Dermis microvascular lymphatic vessel endothelial cell (primary cell): ENCODE results near the gene KCND3. TPM values are rescaled to one million over a fixed set of nuclear protein-coding genes. Genes with fewer than 3 reads are reported as not detected.
"Not testable (repeated sequence)": the region's sequence is repeated elsewhere in the genome, so short reads cannot be mapped to it uniquely, and the experiment has no call there.

Source experiments
- DNase-seq, 2 donors: peaks; one replicate each; pipeline versions ENCODE4 v3.0.0 to v3.0.0-alpha.2; 2010; ENCODE audit warnings: low read depth in 2 of 2
- total RNA-seq: library from RNA; depleted of rRNA; stranded (reverse); fragments of >200 nt; gene quantifications from 2 replicates; pipeline ENCODE4 v1.2.1, GENCODE V29; 2014

The KCND3 gene
- total RNA-seq, 1 donor from 2014 or later, result 0.13 TPM

DNA sequence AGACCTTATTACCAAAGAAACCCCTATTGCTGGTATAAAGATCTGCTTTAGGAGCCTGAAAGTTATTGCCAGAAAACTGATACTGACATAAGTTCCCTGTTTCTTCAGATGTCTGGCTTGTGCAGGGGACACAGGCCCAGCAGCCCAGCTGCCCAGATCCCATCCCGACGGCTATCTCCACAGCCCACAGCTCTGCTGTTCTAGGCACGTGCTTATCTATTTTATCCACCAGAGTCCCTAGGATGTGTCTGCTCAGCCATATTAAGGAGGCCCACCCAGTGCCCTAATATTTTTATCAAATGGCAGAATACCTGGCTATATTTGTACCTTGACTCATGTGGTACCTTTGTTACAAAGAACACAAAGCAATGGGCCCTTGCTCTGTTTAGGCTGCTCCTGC lies 174.8 kb downstream of the KCND3 start:
- no peak for DNase-seq

DNA sequence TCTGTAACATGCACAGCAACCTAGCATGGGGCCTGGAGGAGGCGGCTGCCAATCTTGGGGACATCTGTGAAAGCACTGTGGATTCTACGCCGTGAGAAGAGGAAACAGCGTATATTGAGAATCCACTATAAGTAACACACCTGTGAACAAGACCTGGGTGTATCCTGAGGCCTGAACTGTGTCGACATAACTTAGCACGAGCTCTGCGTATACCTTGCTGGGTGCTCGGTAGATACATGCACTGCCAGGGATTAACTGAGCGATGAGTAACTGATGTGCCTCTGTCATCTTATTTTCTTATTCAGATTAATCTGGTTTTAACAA lies 175.2 kb downstream of the KCND3 start:
- DNase-seq, result no peak

DNA sequence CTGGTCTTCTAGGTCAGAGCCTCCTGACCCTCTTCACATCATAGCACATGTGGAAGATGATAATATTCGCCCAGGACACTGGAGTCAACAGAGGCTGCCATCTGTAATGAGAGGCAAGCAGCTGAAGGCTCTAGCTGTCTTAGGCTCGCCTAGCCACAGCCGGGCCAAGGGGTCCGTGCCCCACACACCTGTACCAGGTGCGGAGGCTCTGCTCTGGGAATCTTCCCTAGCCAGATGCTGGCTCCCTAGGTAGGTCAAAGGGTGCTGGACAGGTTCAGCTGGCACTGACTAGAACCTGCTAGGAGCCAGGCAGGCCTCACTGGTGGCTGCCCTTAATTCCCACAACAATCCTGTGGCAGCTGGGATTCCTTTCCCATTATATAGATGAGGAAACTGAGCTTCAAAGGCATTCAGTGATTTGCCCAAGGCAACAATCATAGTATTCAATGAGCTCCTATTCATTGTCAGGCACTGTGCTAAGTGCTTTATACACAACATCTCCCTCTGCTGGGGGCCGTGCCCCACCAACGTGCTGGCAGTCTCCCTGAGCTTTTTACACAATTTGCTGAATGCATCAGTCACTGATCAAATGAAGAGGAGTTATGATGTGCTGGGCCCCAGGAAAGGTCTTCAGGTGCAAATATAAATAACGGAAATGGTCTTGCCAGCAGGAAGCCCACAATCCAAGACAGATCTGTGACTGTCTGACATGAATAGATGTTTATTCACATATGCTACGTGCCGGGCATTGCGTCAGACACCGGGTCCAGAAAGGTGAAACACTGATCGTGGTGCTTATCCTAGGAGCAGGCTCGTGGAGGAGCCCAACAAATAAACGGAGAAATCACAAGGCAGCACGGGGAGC lies 175.8 kb downstream of the KCND3 start:
- peak in 1 of 2 donors; percentile 3 for DNase-seq

DNA sequence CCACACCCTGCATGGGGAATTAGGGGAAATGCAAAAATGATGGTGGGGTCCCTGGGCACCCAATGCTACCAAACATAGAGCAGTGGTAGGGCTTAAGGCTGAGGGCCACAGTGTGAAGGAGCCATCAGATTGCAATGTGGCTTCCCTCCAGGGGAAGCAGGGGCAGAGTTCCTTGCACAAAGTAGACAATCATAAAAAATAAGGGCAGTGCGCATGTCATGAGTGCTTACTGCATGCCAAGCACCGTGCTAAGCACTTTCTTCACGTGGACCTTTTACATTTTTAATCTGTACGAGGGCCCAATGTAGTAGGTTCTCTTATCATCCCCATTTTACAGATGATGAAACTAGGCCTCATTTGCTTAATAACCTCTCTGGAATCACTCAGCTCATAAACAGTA lies 177.2 kb downstream of the KCND3 start:
- DNase-seq, result no peak

DNA sequence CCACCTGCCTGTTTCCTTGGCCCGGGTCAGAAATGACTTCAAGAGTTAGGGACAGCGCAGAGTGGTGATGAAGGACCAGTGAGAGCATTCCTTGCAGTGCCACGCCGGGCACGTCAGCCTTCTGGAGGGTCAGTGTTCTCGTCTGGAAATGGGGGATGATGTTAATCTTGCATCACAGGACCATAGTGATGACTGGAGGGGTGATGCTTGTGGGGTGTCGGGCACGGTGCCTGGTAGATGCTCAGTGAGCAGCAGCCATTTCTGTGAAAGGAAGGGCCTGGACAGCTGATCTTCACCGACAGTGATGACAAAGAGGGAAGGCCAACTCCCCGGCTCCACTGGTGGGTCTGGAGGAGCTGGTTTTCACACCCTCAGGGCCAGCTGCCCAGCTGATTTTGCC lies 177.6 kb downstream of the KCND3 start:
- no peak for DNase-seq

DNA sequence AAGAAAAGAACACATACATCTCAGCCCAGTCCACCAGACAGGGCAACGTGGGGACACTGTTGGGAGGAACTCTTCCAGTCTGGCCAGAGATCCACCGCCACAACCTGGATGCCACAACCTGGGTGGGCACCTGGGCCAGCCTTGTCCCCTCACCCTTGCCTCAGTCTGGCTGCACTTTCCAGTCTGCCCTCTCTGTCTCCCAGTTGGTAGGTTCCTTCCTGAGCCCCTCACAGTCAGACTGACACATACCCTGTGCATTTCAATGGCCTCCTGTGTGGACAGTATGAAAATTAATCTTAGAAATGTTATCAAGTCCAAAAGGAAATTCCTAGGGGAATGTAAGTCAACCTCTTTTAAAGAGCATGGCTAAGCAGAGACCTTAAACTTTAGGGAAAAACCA lies 184.2 kb downstream of the KCND3 start:
- no peak for DNase-seq

DNA sequence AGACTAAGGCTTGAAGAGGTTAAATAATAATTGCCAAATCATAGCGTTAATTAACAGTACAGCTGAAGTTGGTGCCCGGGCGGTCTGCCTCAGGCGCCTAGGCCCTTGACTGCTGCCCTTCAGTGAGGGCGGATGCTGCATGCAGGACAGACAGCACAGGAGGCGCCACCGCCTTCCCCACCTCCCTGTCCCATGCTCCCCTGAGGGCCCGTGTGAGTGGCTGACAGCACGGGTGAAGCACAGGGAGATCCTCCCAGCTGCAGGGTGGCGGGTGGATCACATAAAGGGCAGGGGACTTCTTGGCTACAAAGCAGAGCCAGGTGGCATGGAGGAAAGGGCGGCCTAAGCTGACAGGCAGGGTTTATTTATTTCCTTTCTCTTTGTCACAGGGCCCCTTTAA lies 184.7 kb downstream of the KCND3 start:
- no peak for DNase-seq

DNA sequence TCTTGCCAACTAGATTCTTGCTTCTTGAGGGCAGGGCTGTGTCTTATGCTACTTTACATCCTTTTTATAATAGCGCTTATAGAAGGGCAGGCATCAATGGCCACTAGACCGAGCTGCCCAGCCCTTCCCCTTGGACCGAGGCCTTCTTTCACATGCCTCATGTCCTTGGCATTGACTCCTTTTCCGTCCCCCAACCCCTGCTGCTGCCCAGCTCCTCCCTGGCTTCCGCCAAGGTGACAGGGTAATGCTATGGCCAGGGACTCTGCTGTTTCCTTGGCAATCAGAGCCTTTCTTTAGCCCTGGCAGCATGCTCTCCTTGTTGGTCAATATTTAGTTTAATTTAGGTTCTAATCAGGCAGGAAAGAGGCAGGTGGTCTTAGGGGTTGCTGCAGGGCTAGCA lies 185.5 kb downstream of the KCND3 start:
- no peak for DNase-seq

DNA sequence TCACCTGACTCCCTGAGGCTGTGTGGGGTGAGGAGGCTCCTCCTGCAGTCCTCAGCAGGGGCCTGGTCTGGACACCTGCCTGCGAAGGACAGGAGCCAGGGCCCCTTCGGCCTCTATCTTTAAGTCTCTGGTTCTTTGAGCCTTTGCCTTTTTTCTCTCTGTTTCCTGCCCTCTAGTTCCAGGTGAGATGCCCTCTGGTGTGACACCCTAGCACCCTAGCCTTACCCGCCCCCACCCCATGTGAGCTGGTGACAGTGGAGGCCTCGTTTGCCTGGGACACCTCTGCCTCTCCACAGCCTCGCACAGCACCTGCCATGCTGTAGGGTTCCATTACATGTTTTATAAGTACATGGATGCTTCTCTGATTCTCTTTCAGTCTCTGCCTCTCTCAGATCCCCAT lies 186.5 kb downstream of the KCND3 start:
- no peak for DNase-seq

DNA sequence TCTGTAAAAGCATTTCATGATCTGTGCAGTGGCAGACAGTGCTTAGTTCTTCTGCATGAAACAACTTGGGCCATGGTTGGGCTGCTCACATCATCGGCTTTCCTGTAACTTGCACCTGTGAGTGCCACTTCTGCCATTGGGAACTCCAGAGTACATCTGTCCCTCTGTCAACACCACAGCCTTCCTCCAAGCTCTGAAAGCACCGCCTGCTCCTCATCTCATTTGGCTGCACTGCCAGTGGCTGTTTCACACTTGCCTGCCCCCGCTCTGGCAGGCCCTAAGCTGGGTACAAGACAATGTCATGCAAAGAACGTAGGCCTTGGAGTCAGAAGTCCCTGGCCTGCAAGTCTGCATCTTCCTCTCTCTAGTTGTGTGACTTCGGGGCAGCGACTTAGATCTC lies 187.4 kb downstream of the KCND3 start:
- DNase-seq, result no peak

DNA sequence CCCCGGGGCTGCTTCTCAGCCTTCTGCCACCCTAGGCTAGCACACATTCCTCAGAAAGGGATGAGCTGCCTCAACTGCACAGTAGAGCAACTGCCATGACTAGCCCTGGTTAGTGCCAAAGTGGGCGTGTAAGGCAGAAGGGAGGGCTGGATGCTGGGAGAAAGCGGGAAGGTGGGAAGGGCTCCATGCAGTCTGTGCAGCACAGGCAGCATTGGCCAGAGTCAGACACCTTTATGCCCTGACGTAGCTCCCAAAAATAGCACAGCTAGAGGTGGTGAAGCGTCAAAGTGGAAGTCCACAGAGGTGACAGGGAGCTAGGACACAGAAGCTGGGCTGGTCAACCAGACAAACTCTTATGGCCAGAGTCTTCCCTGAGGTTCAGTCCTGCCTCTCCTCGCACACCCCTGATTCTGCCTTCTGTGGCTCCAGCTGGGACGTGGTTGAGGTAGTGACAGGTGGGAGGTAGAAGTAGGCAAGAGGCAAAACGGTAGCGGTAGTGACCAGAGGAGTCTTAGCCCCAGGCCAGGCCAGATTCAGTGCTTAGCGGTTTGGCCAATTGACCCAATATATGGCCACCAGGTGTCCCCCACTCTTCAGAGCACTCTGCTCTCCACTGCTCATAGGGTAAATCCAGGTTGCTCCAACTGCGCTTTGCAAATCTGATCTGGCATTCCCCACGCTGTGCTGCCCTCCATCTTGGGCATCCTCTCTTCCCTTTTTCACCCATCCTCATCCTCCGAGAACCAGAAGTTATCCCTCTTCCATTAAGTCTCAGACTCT lies 188.2 kb downstream of the KCND3 start:
- no peak for DNase-seq

DNA sequence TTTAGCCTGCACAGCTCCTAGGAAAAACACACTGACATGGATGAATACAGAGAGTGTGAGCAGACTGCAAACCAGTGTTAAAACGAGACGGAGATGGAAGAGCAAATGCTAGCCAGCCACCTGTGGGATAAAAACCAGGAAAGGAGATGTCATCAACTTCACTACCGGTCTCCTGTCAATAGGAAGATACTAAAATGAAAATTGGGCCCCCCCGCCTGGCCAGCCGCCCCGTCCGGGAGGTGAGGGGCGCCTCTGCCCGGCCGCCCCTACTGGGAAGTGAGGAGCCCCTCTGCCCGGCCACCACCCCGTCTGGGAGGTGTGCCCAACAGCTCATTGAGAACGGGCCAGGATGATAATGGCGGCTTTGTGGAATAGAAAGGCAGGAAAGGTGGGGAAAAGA lies 189.7 kb downstream of the KCND3 start:
- not testable (repeated sequence) for DNase-seq

DNA sequence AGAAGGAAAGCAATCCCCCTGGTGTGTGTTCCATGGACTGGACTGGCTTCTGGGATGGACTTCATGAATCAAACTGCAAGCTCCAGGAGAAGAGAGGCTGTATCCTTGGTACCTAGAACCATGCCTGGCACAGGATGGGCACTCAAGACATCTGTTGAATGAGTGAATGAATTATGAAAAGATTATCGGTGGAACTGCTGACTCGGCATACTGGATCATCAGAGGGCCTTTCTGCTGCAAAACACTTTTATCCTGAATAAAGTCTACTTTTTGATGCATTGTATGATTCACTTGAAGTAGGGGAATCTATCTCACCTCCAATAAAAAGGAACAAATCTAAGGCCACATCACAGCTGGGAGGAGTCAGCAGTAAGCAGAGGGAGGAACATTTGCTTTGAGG lies 190.9 kb downstream of the KCND3 start:
- no peak for DNase-seq

DNA sequence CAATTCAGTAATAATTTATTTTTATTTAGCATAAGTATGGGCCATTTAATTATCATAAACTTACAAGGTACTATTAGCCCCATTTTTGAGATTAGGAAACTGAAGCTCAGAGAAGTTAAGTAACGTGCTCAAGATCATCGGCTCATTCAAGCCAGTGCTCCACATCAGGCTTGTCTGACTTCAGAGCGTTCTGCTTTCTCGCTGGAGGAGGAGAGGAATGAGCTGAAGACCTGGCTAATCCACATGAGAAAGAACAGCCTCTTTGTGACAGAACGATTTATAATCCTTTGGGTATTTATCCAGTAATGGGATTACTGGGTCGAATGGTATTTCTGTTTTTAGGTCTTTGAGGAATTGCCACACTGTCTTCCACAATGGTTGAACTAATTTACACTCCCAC lies 194.1 kb downstream of the KCND3 start:
- DNase-seq, result no peak

DNA sequence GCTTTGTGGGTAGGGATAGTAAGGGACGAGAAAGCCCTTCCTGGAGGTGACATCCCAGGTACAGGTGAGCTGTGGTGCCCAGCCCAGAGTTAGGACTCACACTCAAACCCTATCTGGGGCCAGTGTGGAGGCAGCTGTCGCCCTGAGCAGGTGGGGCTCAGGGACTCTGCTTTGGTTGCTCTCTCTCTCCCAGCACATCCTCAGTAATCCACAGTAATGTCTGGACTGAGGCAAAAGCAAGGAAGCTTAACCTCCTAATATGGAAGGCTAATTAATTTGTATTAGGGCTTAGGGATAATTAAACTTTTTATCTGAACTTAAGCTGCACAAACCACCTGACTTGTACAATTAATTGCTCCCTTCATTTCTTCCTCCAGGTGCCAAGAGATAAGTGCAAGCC lies 195.5 kb downstream of the KCND3 start:
- no peak for DNase-seq

DNA sequence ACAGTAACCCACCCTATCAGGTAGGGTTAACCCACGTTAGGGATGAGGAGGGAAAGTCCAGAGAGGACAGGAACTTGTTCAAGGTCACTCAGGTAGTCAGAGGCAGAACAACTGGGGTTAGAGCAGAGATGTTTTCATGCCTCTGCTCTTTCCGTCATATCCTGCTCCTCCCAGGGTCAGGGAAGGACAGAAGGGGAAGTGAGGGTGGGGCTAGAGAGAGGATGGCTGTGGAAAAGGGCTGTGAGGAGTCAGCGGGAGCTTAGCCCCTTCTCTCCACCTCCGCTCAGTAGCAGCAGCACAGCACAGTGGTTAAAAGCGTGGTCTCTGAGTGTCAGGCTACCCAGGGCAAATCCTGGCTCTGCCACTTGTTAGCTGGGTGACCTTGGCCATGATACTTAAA lies 197.2 kb downstream of the KCND3 start:
- no peak for DNase-seq

DNA sequence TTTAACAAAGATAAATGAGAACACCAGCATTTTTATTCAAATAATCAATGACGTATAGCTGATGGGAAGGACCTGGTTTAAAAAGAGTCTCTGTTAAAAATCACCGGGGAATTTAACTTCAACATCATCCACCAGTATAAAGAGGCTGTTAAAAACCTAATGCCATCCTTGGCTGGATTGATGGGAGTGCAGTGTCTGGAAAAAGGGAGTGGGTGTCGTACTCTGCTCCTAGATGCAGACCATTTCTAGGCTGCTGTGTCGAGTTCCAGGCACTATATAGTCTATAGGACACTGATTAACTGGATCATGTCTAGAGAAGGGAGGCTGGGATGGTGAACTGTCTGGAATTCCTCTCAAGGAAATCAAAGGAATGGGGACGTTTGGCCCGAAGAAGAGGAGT lies 197.7 kb downstream of the KCND3 start:
- DNase-seq, result no peak

DNA sequence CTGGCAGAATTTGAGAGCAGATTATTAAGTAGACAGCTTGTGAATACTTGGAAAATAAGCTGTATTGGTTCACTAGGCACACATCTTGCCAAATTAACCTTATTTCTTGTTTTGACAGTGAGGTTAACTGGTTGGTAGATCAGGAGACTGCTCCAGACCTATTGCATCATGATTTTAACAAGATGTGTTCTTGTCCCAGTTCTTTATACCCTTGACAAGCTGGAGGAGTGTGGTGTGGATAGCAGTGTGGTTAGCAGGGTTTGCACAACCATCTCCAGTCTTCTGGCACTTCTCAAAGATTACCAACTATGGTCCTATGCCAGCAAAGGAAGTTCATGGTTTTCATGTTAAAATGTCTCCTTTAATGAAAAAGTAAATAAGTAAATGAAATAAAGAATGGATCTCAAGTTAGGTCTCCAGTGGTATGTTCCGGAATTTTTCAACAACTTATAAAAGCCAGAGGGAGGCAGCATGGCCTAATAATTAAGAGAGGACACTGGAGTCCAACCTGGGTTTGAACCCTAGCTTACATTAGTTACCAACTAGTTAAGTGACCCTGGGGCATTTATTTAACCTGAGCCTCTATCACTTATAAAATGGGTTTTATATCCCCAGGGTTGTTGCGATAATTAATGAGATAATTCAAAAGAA lies 199.7 kb downstream of the KCND3 start:
- no peak for DNase-seq

DNA sequence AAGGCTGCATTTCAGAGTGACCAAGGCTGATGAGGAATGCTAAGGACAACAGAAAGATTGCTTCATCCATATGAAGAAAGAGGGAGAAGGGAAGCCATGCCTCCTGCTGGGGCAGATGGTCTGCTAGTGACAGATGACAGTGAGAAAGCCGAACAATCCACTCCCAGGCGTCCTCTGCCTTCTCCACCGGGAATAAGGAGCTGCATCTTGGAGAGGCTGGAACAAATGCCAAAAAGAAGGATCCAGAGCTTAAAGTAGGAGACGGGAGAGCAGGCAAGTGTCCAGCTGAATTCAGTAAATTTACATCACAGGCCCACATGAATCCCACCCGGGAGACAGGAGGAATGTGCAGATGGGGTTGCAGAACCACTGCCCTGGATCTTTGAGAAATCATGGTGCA lies 200.3 kb downstream of the KCND3 start:
- no peak for DNase-seq

DNA sequence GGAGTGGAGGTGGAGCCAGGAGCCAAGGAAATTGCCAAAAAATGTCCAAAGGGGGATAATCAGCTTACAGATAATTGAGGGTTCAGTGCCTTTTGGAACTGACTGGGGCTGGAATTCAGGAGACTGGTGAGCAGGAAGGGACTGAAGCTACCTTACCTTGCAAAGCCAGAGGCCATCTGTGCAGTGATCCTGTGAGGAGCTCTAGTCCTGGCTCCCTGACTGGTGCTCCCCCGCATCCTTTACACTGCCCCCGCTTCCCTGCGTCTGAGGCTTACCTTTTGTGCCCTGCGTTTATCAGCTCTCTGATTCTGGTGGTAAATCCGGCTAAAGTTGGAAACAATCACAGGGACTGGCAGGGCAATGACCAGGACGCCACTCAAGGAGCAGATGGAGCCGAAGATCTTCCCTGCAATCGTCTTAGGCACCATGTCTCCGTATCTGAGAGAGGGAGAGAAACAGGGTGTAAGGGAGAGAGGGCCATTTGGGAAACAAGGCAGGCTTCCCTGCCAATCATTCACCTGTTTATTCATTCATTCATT lies 202.7 kb downstream of the KCND3 start:
- no peak for DNase-seq

DNA sequence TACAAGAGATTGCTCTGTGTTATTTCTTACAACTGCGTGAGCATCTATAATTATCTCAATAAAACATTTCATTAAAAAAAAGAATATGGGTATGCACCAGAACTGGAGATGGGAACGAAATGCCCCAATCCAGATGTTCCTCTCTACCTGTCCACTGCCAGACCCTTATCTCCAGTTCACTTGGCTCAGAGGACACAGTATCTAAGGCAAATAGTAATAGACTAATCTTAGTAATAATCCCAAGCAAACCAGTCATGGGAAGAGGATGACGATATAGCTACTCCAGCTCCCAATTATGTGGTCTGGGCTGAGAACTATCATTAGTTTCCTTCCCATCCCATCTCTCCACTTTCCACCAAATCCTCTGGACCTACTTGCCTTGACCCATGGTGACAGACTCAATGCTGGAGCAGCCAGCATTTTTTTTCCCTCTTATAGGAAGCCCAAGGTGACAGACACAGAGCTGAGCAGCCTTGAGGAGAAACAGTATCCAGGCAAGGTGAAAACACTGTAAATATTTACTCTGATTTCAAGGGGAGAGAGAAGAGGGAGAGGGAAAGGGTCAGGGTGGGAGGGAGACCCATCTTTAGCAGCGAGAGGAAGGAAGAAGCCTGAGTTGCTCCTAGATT lies 205.1 kb downstream of the KCND3 start:
- no peak for DNase-seq

DNA sequence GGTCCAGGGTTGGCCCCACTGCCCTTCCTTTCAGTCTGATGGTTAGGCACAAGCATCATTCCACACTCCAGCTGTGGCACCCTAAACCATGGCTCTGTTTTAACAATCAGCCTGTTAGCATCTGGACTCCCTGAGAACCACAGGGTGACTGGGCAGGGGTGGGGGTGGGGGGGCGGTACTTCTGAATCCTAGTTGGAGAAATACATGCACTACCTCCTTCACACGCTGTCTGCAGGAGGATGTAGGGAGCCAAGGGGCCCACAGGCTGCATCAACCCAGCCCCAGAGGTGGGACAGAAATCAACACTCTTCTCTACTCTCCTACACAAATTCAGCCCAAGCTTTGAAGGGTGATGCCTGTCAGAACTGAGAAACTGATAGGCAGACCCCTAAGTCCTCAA lies 209.9 kb downstream of the KCND3 start:
- no peak for DNase-seq
